Keratinocyte (primary cell): ENCODE results near the gene CAMSAP1. TPM values are rescaled to one million over a fixed set of nuclear protein-coding genes. Genes with fewer than 3 reads are reported as not detected.

ENCODE experiments used
- DNase-seq: peaks from one replicate; pipeline ENCODE4 v3.0.0-alpha.2; 2011; ENCODE audit warnings: low read depth, missing footprints, low spot score
- FAIRE-seq: peaks from 2 replicates; lab custom pipeline; 2011; peaks lifted over from hg19 to GRCh38; lab: Jason Lieb, UNC
- H2AFZ ChIP-seq: 2 replicates; pipeline ENCODE4 v1.6.0; 2012; ENCODE audit warnings: low read length, control low read depth, inconsistent platforms; ENCODE audit not compliant: control insufficient read depth
- H3K27ac ChIP-seq: 2 replicates; pipeline ENCODE4 v1.5.1; 2011; ENCODE audit warnings: low read length; ENCODE audit not compliant: control insufficient read depth, insufficient read depth
- H3K27me3 ChIP-seq: 3 replicates; pipeline ENCODE4 v1.6.0; 2011; ENCODE audit warnings: low read length; ENCODE audit not compliant: control insufficient read depth, insufficient read depth; ENCODE audit errors: extremely low read depth
- H3K36me3 ChIP-seq, 2 experiments: 2 replicates in 1 of 2; 3 replicates in 1 of 2; pipeline ENCODE4 v1.5.1; 2011; ENCODE audit warnings: low read length in 2 of 2, mild to moderate bottlenecking in 1 of 2; ENCODE audit not compliant: control insufficient read depth in 2 of 2, insufficient read depth in 2 of 2; ENCODE audit errors: extremely low read depth in 1 of 2
- H3K4me1 ChIP-seq: 3 replicates; pipeline ENCODE4 v1.5.1; 2011; ENCODE audit warnings: low read length; ENCODE audit not compliant: control insufficient read depth, insufficient read depth; ENCODE audit errors: extremely low read depth
- H3K4me2 ChIP-seq: 3 replicates; pipeline ENCODE4 v1.6.0; 2011; ENCODE audit warnings: low read depth, low read length; ENCODE audit not compliant: control insufficient read depth, insufficient read depth; ENCODE audit errors: extremely low read depth
- H3K4me3 ChIP-seq, 3 experiments: fragments of 200-600 bp in 1 of 3; sonication (generic) in 1 of 3; 2 replicates in 2 of 3; 3 replicates in 1 of 3; pipeline ENCODE4 v1.5.1; 2011 to 2016; ENCODE audit warnings: low read length in 3 of 3, mild to moderate bottlenecking in 3 of 3, control low read depth in 2 of 3, inconsistent platforms in 1 of 3, low read depth in 1 of 3, mixed read lengths in 1 of 3, mixed run types in 1 of 3, moderate library complexity in 1 of 3; ENCODE audit not compliant: control insufficient read depth in 2 of 3, insufficient read depth in 2 of 3; ENCODE audit errors: extremely low read depth in 1 of 3
- H3K79me2 ChIP-seq: 2 replicates; pipeline ENCODE4 v1.6.0; 2012; ENCODE audit warnings: low read length; ENCODE audit not compliant: control insufficient read depth, insufficient read depth
- H3K9ac ChIP-seq: 3 replicates; pipeline ENCODE4 v1.6.0; 2011; ENCODE audit warnings: low read length; ENCODE audit not compliant: control insufficient read depth, insufficient read depth; ENCODE audit errors: extremely low read depth
- H3K9me1 ChIP-seq: 3 replicates; pipeline ENCODE4 v1.6.0; 2011; ENCODE audit warnings: low read length; ENCODE audit not compliant: control insufficient read depth, insufficient read depth; ENCODE audit errors: extremely low read depth
- H3K9me3 ChIP-seq: 2 replicates; pipeline ENCODE4 v1.5.1; 2012; ENCODE audit warnings: low read depth, low read length; ENCODE audit not compliant: control insufficient read depth
- H4K20me1 ChIP-seq: 3 replicates; pipeline ENCODE4 v1.6.0; 2011; ENCODE audit warnings: low read length; ENCODE audit not compliant: control insufficient read depth, insufficient read depth; ENCODE audit errors: extremely low read depth
- EZH2 ChIP-seq: IDR thresholded peaks from one replicate; pipeline ENCODE4 v1.6.1; 2012; ENCODE audit warnings: inconsistent platforms, mild to moderate bottlenecking, low read length, moderate library complexity
- dilution Hi-C: fragments of 300-500 bp; cut with MboI; formaldehyde crosslinking; loops from one replicate; pipeline ENCODE4 v1.7.0; 2020; ENCODE audit warnings: low sequenced_read_pairs; ENCODE audit not compliant: extremely low pct_ligation_motif_present
- polyA plus RNA-seq, 5 experiments: library from polyadenylated mRNA; depleted of rRNA in 3 of 5; stranded (reverse) in 3 of 5; stranded (forward) in 1 of 5; unstranded in 1 of 5; fragments of >200 nt; gene quantifications; 1 replicate in 1 of 5; 2 replicates in 3 of 5; 3 replicates in 1 of 5; pipeline versions ENCODE4 v1.2.1 to v1.2.3, GENCODE V29; 2011 to 2012; ENCODE audit warnings: missing spikeins in 2 of 5, low read depth in 1 of 5, low replicate concordance in 1 of 5
- TF ChIP-seq, protein P1 (sequence below), 3 experiments: IDR thresholded peaks in 1 of 3; conservative IDR thresholded peaks in 1 of 3; optimal IDR thresholded peaks in 1 of 3; 2 replicates in 2 of 3; 3 replicates in 1 of 3; pipeline versions ENCODE3 to v1.5.1; 2011; ENCODE audit warnings: low read length in 3 of 3, mild to moderate bottlenecking in 3 of 3, moderate library complexity in 2 of 3, control low read depth in 1 of 3, inconsistent platforms in 1 of 3; ENCODE audit not compliant: insufficient read depth in 2 of 3; ENCODE audit errors: extremely low read depth in 1 of 3

CAMSAP1 gene
- polyA plus RNA-seq, 1 donor (not counting 4 experiments of a cell fraction or from before 2014, with no cell fraction given), result 8.3 TPM

DNA sequence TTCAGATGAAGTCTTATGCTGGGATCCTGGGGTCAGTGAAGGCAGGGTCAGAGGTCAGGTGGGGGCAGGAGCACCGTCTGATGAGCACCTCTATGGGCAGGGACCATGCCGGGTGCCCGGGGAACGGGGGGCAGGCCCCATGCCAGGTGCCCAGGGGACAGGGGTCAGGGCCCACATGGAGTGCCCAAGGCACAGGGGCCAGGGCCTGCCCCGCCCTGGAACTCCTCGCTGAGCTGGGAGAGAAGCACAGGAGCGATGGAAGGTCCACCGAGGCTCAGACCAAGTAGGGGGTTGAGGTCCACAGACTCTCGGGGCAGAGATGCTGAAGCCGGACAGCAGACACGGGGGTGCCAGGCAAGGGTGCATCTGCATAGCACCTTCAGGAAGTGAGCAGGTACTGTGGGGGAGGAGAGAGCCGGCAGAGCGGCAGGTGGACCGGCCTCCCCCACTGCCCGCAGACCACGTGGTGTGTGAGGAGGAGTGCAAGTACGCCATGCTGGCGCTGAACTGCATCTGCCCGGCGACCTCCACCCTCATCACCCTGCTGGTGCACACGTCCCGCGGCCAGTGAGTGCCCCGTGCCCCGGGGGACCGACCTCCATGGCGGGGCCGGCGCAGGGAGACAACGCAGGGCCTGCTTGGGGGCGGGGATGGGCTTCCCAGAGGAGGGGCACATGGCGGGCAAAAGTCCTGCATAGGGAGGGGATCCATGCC is 137.7 kb downstream of the CAMSAP1 start:
- peaks cover 8% of the 10 kb centered on the region for H3K9me3 ChIP-seq
- H3K4me2 ChIP-seq, result no peak overlapping the region
- H3K27ac ChIP-seq, result no peak overlapping the region
- no peaks in the 10 kb centered on the region for H3K27me3 ChIP-seq
- no peak overlapping the region for H3K4me3 ChIP-seq
- no peaks in the 10 kb centered on the region for H4K20me1 ChIP-seq
- H2AFZ ChIP-seq, result no peak overlapping the region
- no peaks in the 10 kb centered on the region for H3K79me2 ChIP-seq
- FAIRE-seq (no peak), DNase-seq (no peak)
- no peaks in the 10 kb centered on the region for H3K36me3 ChIP-seq
- H3K9ac ChIP-seq, result no peak overlapping the region
- no peaks in the 10 kb centered on the region for H3K9me1 ChIP-seq
- no peaks in the 10 kb centered on the region for H3K4me1 ChIP-seq
- no peak for TF ChIP-seq EZH2
- TF ChIP-seq, protein P1, sequence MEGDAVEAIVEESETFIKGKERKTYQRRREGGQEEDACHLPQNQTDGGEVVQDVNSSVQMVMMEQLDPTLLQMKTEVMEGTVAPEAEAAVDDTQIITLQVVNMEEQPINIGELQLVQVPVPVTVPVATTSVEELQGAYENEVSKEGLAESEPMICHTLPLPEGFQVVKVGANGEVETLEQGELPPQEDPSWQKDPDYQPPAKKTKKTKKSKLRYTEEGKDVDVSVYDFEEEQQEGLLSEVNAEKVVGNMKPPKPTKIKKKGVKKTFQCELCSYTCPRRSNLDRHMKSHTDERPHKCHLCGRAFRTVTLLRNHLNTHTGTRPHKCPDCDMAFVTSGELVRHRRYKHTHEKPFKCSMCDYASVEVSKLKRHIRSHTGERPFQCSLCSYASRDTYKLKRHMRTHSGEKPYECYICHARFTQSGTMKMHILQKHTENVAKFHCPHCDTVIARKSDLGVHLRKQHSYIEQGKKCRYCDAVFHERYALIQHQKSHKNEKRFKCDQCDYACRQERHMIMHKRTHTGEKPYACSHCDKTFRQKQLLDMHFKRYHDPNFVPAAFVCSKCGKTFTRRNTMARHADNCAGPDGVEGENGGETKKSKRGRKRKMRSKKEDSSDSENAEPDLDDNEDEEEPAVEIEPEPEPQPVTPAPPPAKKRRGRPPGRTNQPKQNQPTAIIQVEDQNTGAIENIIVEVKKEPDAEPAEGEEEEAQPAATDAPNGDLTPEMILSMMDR (optimal IDR thresholded peaks at IDR 0.05 in 1 of 3, IDR thresholded peaks at IDR 0.05 in 1 of 3, conservative IDR thresholded peaks at IDR 0.05 in 1 of 3; ENCODE audit: extremely low read depth in 1 of 3, insufficient read depth in 2 of 3, low read length in 3 of 3), result no peak
- dilution Hi-C loops, result no loop called here

DNA sequence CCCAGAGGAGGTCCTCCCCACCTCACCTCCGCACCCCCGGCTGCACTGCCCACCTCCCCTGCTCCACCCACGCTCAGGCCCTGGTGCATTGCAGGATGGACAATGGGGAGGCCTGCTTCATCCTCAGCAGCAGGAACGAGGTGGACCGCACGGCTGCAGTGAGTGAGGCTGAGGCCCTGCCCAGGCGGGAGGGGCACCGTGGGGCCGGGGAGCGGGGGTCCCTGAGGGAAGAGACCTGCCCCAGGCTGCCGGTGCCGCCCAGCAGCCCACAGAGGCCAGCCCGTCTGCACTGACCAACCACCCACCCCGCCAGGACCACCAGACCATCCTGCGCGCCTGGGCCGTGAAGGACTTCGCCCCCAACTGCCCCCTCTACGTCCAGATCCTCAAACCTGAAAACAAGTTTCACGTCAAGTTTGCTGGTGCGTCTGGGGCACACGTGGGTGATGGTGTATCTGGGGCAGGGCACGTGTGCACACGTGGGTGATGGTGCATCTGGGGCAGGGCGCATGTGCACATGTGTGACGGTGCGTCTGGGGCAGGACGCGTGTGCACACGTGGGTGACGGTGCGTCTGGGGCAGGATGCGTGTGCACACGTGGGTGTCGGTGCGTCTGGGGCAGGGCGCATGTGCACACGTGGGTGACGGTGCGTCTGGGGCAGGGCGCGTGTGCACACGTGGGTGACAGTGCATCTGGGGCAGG is 138.7 kb downstream of the CAMSAP1 start:
- FAIRE-seq, result no peak
- TF ChIP-seq EZH2, result no peak
- TF ChIP-seq, protein P1 (optimal IDR thresholded peaks at IDR 0.05 in 1 of 3, IDR thresholded peaks at IDR 0.05 in 1 of 3, conservative IDR thresholded peaks at IDR 0.05 in 1 of 3; ENCODE audit: extremely low read depth in 1 of 3, insufficient read depth in 2 of 3, low read length in 3 of 3), result no peak

More for the DNA sequence above, 138.7 kb downstream of the CAMSAP1 start:
- no peak overlapping the region for H2AFZ ChIP-seq
- H3K27me3 ChIP-seq, result no peaks in the 10 kb centered on the region
- no peak overlapping the region for H3K27ac ChIP-seq
- peaks cover 8% of the 10 kb centered on the region for H3K9me3 ChIP-seq
- no peaks in the 10 kb centered on the region for H3K4me1 ChIP-seq
- H3K9ac ChIP-seq, result no peak overlapping the region
- H3K4me2 ChIP-seq, result no peak overlapping the region
- H3K79me2 ChIP-seq, result no peaks in the 10 kb centered on the region
- H3K36me3 ChIP-seq, result no peaks in the 10 kb centered on the region
- dilution Hi-C loops, result no loop called here
- H4K20me1 ChIP-seq, result no peaks in the 10 kb centered on the region
- H3K4me3 ChIP-seq, result no peak overlapping the region
- no peaks in the 10 kb centered on the region for H3K9me1 ChIP-seq
- DNase-seq, result no peak
